ENCODE results near the gene TAF5L.

- TF ChIP-seq EP300 (IDR thresholded peaks at IDR 0.05; ENCODE audit: borderline replicate concordance) (no peak), TCF12 (IDR thresholded peaks at IDR 0.05; ENCODE audit: low read depth) (no peak), NFIC (IDR thresholded peaks at IDR 0.05) (no peak), MAX (IDR thresholded peaks at IDR 0.05) (no peak), REST (IDR thresholded peaks at IDR 0.05; ENCODE audit: low read depth) (no peak), CREB1 (IDR thresholded peaks at IDR 0.05; ENCODE audit: low read depth) (no peak), ZBTB7A (IDR thresholded peaks at IDR 0.05; ENCODE audit: low read depth) (no peak), TAF1 (IDR thresholded peaks at IDR 0.05; ENCODE audit: low read depth) (no peak), CEBPB (IDR thresholded peaks at IDR 0.05) (no peak), YY1 (IDR thresholded peaks at IDR 0.05; ENCODE audit: low read depth) (no peak), RAD21 (IDR thresholded peaks at IDR 0.05; ENCODE audit: low read depth) (no peak), USF1 (IDR thresholded peaks at IDR 0.05) (no peak), EGR1 (IDR thresholded peaks at IDR 0.05) (no peak)
Observed at GRCh38 chr1:229657993-229658755, 32.3 kb upstream of the TAF5L start.

Measured in Ishikawa (cell line).